HFF-Myc (cell line): ENCODE measurements around the gene INS.

ENCODE experiments used
- DNase-seq: peaks from one replicate; pipeline ENCODE4 v3.0.0-alpha.2; 2011; ENCODE audit warnings: low read depth; ENCODE audit errors: extremely low read depth
- H3K4me3 ChIP-seq: replicated peaks from 2 replicates; pipeline ENCODE4 v1.5.1; 2011; ENCODE audit warnings: low read depth, mild to moderate bottlenecking, control low read depth, low read length
- TF ChIP-seq, protein P1 (sequence below): IDR thresholded peaks from 2 replicates; pipeline ENCODE4 v1.5.1; 2012; ENCODE audit warnings: mild to moderate bottlenecking, low read depth, low read length, control low read depth; ENCODE audit errors: missing control alignments

Gene INS

DNA sequence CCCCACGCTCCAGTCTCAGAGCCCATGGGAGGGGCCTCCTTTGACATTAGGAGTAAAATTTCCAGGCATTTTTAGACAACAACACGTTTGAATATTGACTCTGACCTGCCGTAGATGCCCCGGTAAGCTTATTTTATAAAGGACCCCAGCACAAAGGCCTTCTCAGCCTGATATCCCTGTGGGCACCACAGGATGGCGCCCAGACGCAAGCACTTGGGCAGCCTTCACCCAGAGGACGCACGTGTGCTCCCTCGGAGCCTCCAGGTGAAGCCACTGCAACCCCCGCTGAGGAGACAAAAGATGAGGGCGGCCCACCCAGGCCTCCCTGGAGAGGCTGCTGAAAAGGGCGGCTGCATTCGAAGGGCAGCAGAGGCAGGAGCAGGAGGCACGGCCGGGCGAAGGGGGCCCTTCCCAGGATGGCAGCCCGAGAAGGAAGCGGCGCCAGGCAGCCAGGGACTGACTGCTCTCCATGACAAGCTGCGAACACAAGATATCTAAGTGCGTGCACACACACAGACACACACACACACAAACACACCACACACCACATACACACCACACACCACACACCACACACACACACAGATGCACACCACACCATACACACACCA lies 25.8 kb upstream of the INS start:
- DNase-seq = no peak
- TF ChIP-seq, protein P1, sequence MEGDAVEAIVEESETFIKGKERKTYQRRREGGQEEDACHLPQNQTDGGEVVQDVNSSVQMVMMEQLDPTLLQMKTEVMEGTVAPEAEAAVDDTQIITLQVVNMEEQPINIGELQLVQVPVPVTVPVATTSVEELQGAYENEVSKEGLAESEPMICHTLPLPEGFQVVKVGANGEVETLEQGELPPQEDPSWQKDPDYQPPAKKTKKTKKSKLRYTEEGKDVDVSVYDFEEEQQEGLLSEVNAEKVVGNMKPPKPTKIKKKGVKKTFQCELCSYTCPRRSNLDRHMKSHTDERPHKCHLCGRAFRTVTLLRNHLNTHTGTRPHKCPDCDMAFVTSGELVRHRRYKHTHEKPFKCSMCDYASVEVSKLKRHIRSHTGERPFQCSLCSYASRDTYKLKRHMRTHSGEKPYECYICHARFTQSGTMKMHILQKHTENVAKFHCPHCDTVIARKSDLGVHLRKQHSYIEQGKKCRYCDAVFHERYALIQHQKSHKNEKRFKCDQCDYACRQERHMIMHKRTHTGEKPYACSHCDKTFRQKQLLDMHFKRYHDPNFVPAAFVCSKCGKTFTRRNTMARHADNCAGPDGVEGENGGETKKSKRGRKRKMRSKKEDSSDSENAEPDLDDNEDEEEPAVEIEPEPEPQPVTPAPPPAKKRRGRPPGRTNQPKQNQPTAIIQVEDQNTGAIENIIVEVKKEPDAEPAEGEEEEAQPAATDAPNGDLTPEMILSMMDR = peak; percentile 32

DNA sequence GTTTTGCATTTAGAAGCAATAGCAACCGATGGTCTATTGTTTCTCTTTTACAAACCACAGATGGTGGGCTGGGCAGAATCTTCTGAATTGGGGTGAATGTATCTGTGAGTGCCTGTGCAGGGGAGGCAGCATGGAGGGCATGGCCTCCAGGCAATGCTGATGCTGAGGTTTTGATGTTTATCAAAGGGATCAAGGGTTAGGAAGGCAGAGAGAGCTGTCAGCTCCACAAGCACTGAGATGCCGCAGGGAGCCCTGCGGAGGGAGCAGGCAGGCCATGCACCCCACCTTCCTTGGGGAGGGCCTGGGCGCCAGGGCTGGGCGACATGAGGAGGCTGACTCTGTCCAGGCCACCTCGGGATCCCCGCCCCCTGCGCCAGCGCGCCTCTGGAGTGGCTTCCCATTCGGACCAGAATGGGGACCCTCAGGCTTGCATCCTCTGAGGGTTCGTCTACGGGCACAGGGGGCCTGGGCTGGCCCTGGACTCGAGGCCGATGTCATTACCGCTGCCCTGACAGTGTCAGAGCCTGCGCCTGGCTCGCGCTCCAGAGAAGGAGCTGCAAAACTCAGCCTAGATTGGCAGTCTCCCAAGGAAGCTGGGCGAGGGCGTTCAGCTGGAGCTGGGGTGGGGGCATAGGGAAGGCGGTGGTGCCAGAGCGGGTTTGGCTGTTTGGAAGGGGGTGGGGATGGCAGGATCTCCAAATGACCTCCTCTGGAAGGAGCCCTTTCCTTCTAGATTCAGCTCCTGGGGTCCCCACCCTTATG lies 24.5 kb upstream of the INS start:
- no peak overlapping the region for H3K4me3 ChIP-seq
- TF ChIP-seq, protein P1 = no peak
- no peak for DNase-seq

More for the DNA sequence above, 25.8 kb upstream of the INS start:
- no peak overlapping the region for H3K4me3 ChIP-seq

DNA sequence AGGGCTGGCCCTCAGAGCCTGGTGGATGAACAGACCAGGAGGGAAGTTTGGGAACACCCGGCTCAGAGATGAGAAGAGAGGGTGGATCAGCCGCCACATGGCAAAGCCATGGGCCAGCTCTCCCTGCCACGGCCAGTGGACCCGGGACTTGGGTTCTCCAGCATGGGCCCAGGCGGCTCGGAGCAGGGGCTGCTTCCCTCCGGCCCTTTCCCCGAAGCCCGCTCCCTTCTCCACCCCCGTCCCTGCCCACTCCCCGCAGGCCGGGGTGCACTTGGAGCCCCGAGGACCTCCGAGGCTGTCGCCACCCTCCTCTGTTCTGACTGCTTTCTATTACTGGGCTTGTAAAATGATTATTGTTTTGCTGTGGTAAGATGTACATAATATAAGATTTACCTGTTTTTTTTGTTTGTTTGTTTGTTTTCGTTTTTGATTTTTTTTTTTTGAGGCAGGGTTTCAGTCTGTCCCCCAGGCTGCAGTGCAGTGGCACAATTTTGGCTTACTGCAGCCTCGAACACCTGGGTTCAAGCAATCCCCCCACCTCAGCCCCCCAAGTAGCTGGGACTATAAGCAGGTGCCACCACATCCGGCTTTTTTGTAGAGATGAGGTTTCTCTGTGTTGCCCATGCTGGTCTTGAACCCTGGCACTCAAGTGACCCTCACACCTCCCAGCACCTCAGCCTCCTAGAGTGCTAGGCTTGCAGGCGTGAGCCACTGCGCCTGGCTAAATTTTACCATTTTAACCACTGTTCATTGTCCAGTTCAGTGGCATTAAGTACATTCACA lies 21.9 kb upstream of the INS start:
- DNase-seq = no peak
- TF ChIP-seq, protein P1 = no peak
- H3K4me3 ChIP-seq = no peak overlapping the region

DNA sequence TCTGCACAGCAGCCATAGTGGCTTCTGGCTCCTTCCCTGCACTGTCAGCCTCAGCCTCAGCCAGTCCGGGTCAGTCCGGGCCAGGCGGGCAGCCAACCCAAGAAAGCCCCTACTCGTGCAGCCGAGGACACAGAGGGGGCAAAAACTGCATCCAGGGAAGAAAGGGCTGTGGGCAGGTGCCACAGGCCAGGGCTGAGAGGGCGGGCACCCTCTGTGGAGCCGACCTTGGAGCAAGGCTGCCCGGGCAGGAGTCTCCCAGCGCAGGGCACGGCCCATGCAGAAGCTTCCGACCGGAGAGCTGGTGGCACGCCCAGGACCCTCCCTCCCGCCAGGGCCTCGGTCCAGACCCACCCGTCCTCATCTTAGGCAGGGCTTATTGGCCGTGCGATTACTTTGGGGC lies 21.1 kb upstream of the INS start:
- no peak for DNase-seq
- no peak overlapping the region for H3K4me3 ChIP-seq
- TF ChIP-seq, protein P1 = no peak

DNA sequence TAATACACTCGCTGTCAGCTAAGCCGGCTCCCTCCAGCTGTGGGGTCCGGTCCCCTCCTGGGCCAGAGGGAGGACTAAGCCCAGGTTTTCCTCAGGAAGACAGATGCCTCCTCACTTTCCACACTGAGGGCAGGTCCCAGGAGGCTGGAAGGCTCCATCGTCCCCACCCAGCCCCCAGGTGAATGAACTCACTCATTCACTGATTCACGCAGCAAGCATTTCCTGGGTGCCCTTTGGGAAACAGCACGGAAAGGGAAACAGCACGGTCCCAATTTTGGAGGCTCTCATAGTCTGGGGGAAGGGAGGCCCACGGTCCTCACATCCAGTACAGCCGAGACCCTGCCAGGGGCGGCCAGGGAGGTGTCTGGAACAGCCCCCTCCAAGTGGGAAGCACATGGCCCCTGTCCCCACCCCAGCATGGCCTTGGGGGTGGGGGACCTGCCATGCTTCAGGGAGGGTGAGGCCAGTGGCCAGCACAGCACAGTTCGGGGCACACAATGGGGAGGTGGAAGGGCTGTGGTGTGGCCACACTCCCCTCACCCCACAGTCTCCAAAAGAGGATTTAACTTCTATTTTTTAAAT lies 19.9 kb upstream of the INS start:
- no peak overlapping the region for H3K4me3 ChIP-seq
- TF ChIP-seq, protein P1 = no peak
- no peak for DNase-seq

DNA sequence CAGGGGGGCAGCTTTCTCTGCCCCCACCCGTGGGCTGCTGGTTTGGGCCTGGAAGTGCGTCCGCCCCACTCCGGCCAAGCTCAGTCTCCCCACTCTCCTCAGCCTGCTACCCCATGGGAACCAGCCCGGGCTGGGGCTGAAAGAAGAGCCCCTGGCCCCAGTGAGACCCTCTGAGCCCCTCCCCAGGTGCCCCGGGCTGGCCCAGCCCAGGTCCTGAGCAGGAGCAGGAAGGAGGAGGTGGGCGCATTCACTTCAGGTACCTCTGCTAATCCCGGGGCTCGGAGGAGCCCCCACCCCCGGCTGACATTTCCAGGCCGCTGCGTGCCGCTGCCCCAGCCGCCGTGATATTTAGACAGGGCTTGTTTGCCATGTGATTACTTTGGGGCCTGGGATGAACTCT lies 19.3 kb upstream of the INS start:
- TF ChIP-seq, protein P1 = no peak
- H3K4me3 ChIP-seq = no peak overlapping the region
- DNase-seq = no peak
